Liver (tissue), 9 donors: ENCODE results near the gene FAM204A. TPM values are rescaled to one million over a fixed set of nuclear protein-coding genes. Genes with fewer than 3 reads are reported as not detected.

Source experiments
- DNase-seq: peaks from one replicate; pipeline ENCODE4 v3.0.0-alpha.2; 2017; ENCODE audit warnings: low spot score
- H3K27ac ChIP-seq, 2 donors: one replicate each; pipeline ENCODE4 v1.7.0; 2013; ENCODE audit warnings: inconsistent platforms in 2 of 2, low read length in 2 of 2, control low read depth in 1 of 2, low read depth in 1 of 2, mild to moderate bottlenecking in 1 of 2
- H3K27me3 ChIP-seq, 4 donors: one replicate each; pipeline versions ENCODE4 v1.6.1 to v1.7.0; 2013; ENCODE audit warnings: low read length in 3 of 4, inconsistent platforms in 1 of 4, mild to moderate bottlenecking in 1 of 4, moderate library complexity in 1 of 4; ENCODE audit not compliant: control insufficient read depth in 4 of 4, insufficient read depth in 4 of 4
- H3K36me3 ChIP-seq, 4 donors: one replicate each; pipeline versions ENCODE4 v1.6.1 to v1.7.0; 2013; ENCODE audit warnings: low read length in 3 of 4, mild to moderate bottlenecking in 3 of 4, low read depth in 1 of 4, moderate library complexity in 1 of 4; ENCODE audit not compliant: control insufficient read depth in 4 of 4, insufficient read depth in 3 of 4
- H3K4me1 ChIP-seq, 4 donors: one replicate each; pipeline versions ENCODE4 v1.6.1 to v1.7.0; 2013; ENCODE audit warnings: low read length in 3 of 4, mild to moderate bottlenecking in 3 of 4, moderate library complexity in 1 of 4; ENCODE audit not compliant: control insufficient read depth in 4 of 4, insufficient read depth in 4 of 4
- H3K4me3 ChIP-seq, 3 donors: one replicate each; pipeline versions ENCODE4 v1.6.1 to v1.7.0; 2013; ENCODE audit warnings: low read length in 3 of 3, control low read depth in 1 of 3, low read depth in 1 of 3, mild to moderate bottlenecking in 1 of 3
- H3K9ac ChIP-seq, 2 donors: one replicate each; pipeline ENCODE4 v1.7.0; 2013; ENCODE audit warnings: low read length in 2 of 2, mild to moderate bottlenecking in 2 of 2, moderate library complexity in 2 of 2, control low read depth in 1 of 2, low read depth in 1 of 2
- H3K9me3 ChIP-seq, 4 donors: one replicate each; pipeline versions ENCODE4 v1.6.1 to v1.7.0; 2013; ENCODE audit warnings: low read length in 3 of 4; ENCODE audit not compliant: control insufficient read depth in 4 of 4
- ATF3 ChIP-seq: IDR thresholded peaks from 2 replicates; pipeline ENCODE4 v1.6.1; 2016; ENCODE audit warnings: antibody characterized with exemption
- CTCF ChIP-seq: fragments of 150-350 bp; IDR thresholded peaks from 2 replicates; pipeline ENCODE4 v1.5.1; 2017; ENCODE audit warnings: improper control_type of control experiment, low read depth, low read length; ENCODE audit not compliant: missing input control
- EGR1 ChIP-seq, 2 donors: IDR thresholded peaks; 2 replicates each; pipeline ENCODE4 v1.6.1; 2016 to 2018; ENCODE audit warnings: antibody characterized with exemption in 2 of 2, low read depth in 2 of 2
- FOXA1 ChIP-seq: IDR thresholded peaks from 2 replicates; pipeline ENCODE4 v1.6.1; 2016; ENCODE audit warnings: antibody characterized with exemption
- FOXA2 ChIP-seq: IDR thresholded peaks from 2 replicates; pipeline ENCODE4 v1.6.1; 2016; ENCODE audit warnings: antibody characterized with exemption
- GABPA ChIP-seq, 2 donors: IDR thresholded peaks in 1 of 2; conservative IDR thresholded peaks in 1 of 2; 2 replicates each; pipeline ENCODE4 v1.6.1; 2016; ENCODE audit warnings: antibody characterized with exemption in 2 of 2, mild to moderate bottlenecking in 1 of 2, moderate library complexity in 1 of 2
- HNF4A ChIP-seq, 2 donors: conservative IDR thresholded peaks; 2 replicates each; pipeline ENCODE4 v1.6.1; 2016; ENCODE audit warnings: antibody characterized with exemption in 2 of 2, mild to moderate bottlenecking in 2 of 2
- HNF4G ChIP-seq: IDR thresholded peaks from 2 replicates; pipeline ENCODE4 v1.6.1; 2016; ENCODE audit warnings: antibody characterized with exemption
- JUND ChIP-seq, 2 donors: IDR thresholded peaks; 2 replicates each; pipeline ENCODE4 v1.6.1; 2016; ENCODE audit warnings: antibody characterized with exemption in 2 of 2
- MAX ChIP-seq: IDR thresholded peaks from 2 replicates; pipeline ENCODE4 v1.6.1; 2016; ENCODE audit warnings: antibody characterized with exemption
- NR2F2 ChIP-seq: IDR thresholded peaks from 2 replicates; pipeline ENCODE4 v1.6.1; 2016; ENCODE audit warnings: antibody characterized with exemption
- RAD21 ChIP-seq, 2 donors: IDR thresholded peaks; 2 replicates each; pipeline ENCODE4 v1.6.1; 2016; ENCODE audit warnings: antibody characterized with exemption in 2 of 2, mild to moderate bottlenecking in 2 of 2
- REST ChIP-seq: IDR thresholded peaks from 2 replicates; pipeline ENCODE4 v1.6.1; 2016; ENCODE audit warnings: antibody characterized with exemption, mild to moderate bottlenecking
- RXRA ChIP-seq, 2 donors: IDR thresholded peaks; 2 replicates each; pipeline ENCODE4 v1.6.1; 2017 to 2018; ENCODE audit warnings: antibody characterized with exemption in 2 of 2, mild to moderate bottlenecking in 1 of 2
- SP1 ChIP-seq: IDR thresholded peaks from 2 replicates; pipeline ENCODE4 v1.6.1; 2018; ENCODE audit warnings: antibody characterized with exemption, mild to moderate bottlenecking
- TAF1 ChIP-seq: conservative IDR thresholded peaks from 2 replicates; pipeline ENCODE4 v1.6.1; 2016; ENCODE audit warnings: antibody characterized with exemption, mild to moderate bottlenecking
- YY1 ChIP-seq: IDR thresholded peaks from 2 replicates; pipeline ENCODE4 v1.6.1; 2016; ENCODE audit warnings: antibody characterized with exemption, mild to moderate bottlenecking
- ZBTB33 ChIP-seq: IDR thresholded peaks from 2 replicates; pipeline ENCODE4 v1.6.1; 2016; ENCODE audit warnings: antibody characterized with exemption
- WGBS: extraction: QIAGEN DNeasy Blood & Tissue Kit; methylation state at CpG from one replicate; pipeline ENCODE4 v1.1.7; 2013; 5-methylcytosine and 5-hydroxymethylcytosine counted together
- polyA plus RNA-seq, 2 donors: library from polyadenylated mRNA; stranded (reverse) in 1 of 2; unstranded in 1 of 2; fragments of 200-250 nt in 1 of 2; fragments of >200 nt in 1 of 2; fragmentation: Nextera tagmentation in 1 of 2; extraction: Ambion mirVana in 1 of 2; gene quantifications; one replicate each; pipeline versions ENCODE4 v1.2.1 to v1.2.3, GENCODE V29; 2013 to 2015
- total RNA-seq, 2 donors: library from RNA; depleted of rRNA; stranded (reverse); fragments of >200 nt; gene quantifications; one replicate each; pipeline ENCODE4 v1.2.3, GENCODE V29; 2014
- donor health status: healthy.
- donor health status: healthy.
- donor health status: healthy.
- donor health status: healthy.
- donor health status: healthy.

FAM204A gene
- total and polyA plus RNA-seq, 4 donors, result 17.4 to 22.8 (median 21.3) TPM

GRCh38 chr10:118272149-118272721 lies 69.9 kb downstream of the FAM204A start:
- no peak overlapping the region for H3K9ac ChIP-seq
- TF ChIP-seq MAX (no peak), GABPA (IDR thresholded peaks at IDR 0.05 in 1 of 2, conservative IDR thresholded peaks at IDR 0.05 in 1 of 2) (no peak), JUND (IDR thresholded peaks at IDR 0.05) (no peak), SP1 (no peak), RXRA (IDR thresholded peaks at IDR 0.05) (no peak), REST (no peak), TAF1 (no peak), ZBTB33 (no peak), RAD21 (IDR thresholded peaks at IDR 0.05) (no peak), NR2F2 (no peak), YY1 (no peak)
- H3K36me3 ChIP-seq, result no peaks in the 10 kb centered on the region
- H3K4me3 ChIP-seq, result no peak overlapping the region
- no peak overlapping the region for H3K27ac ChIP-seq
- H3K9me3 ChIP-seq, result peaks cover 0 to 1% (median 0%) of the 10 kb centered on the region in 4 donors
- peaks cover 0 to 7% (median 4%) of the 10 kb centered on the region in 4 donors for H3K27me3 ChIP-seq
- WGBS, result 16% methylated on average over 16 of the region's 16 CpGs
- no peaks in the 10 kb centered on the region for H3K4me1 ChIP-seq
- no peak for DNase-seq

GRCh38 chr10:118271671-118272070 lies 70.5 kb downstream of the FAM204A start:
- Histone ChIP-seq H3K27ac (no peak overlapping the region), H3K36me3 (no peaks in the 10 kb centered on the region), H3K9me3 (no peaks in the 10 kb centered on the region), H3K9ac (no peak overlapping the region), H3K4me3 (no peak overlapping the region), H3K4me1 (no peaks in the 10 kb centered on the region), H3K27me3 (peaks cover 0 to 7% (median 4%) of the 10 kb centered on the region in 4 donors)
- TF ChIP-seq ATF3 (no peak), JUND (IDR thresholded peaks at IDR 0.05) (no peak), SP1 (no peak), HNF4G (no peak), RAD21 (IDR thresholded peaks at IDR 0.05) (no peak), FOXA2 (no peak), TAF1 (no peak), EGR1 (IDR thresholded peaks at IDR 0.05; ENCODE audit: low read depth in 2 of 2) (no peak), RXRA (IDR thresholded peaks at IDR 0.05) (no peak), CTCF (no peak), GABPA (IDR thresholded peaks at IDR 0.05 in 1 of 2, conservative IDR thresholded peaks at IDR 0.05 in 1 of 2) (no peak), FOXA1 (no peak), ZBTB33 (no peak), HNF4A (conservative IDR thresholded peaks at IDR 0.05) (no peak), REST (no peak), YY1 (no peak)
- DNase-seq, result no peak
- WGBS, result 22% methylated on average over 5 of the region's 5 CpGs
